Suprapubic skin (tissue), 4 donors: ENCODE data around the gene COL26A1. TPM values are rescaled to one million over a fixed set of nuclear protein-coding genes. Genes with fewer than 3 reads are reported as not detected.

Experiments used
- DNase-seq, 2 donors: peaks; one replicate each; pipeline ENCODE4 v3.0.0-alpha.2; 2019; ENCODE audit warnings: low spot score in 2 of 2
- H3K27ac ChIP-seq: fragments of 200-600 bp; sonication (generic); one replicate; pipeline ENCODE4 v1.5.1; 2019
- H3K27me3 ChIP-seq: fragments of 200-600 bp; sonication (generic); one replicate; pipeline ENCODE4 v1.5.1; 2019
- H3K36me3 ChIP-seq: fragments of 200-600 bp; sonication (generic); one replicate; pipeline ENCODE4 v1.5.1; 2019
- H3K4me1 ChIP-seq: fragments of 200-600 bp; sonication (generic); one replicate; pipeline ENCODE4 v1.5.1; 2019
- H3K4me3 ChIP-seq: fragments of 200-600 bp; sonication (generic); one replicate; pipeline ENCODE4 v1.5.1; 2019; ENCODE audit warnings: mild to moderate bottlenecking
- H3K9me3 ChIP-seq: fragments of 200-600 bp; sonication (generic); one replicate; pipeline ENCODE4 v1.5.1; 2019
- EP300 ChIP-seq: sonication (generic); formaldehyde crosslinking; IDR thresholded peaks from one replicate; pipeline ENCODE4 v1.6.1; 2017; ENCODE audit warnings: antibody characterized with exemption
- POLR2A ChIP-seq, 2 donors: fragments of 450-650 bp; IDR thresholded peaks; one replicate each; pipeline ENCODE4 v1.6.1; 2017; ENCODE audit warnings: antibody characterized with exemption in 2 of 2, mild to moderate bottlenecking in 2 of 2, moderate library complexity in 2 of 2
- POLR2AphosphoS5 ChIP-seq, 3 donors: sonication (generic); formaldehyde crosslinking; IDR thresholded peaks; one replicate each; pipeline ENCODE4 v1.6.1; 2017; ENCODE audit warnings: antibody characterized with exemption in 3 of 3
- WGBS: methylation state at CpG from one replicate; pipeline ENCODE4 v1.1.5; 2018; 5-methylcytosine and 5-hydroxymethylcytosine counted together
- total RNA-seq, 4 donors: library from RNA; depleted of rRNA; stranded (reverse); fragments of >200 nt; gene quantifications; one replicate each; pipeline ENCODE4 v1.1.0, GENCODE V29; 2016
- TF ChIP-seq, protein P1 (sequence below), 2 donors: fragments of 200-600 bp in 1 of 2; fragments of 450-650 bp in 1 of 2; sonication (generic) in 1 of 2; IDR thresholded peaks; one replicate each; pipeline ENCODE4 v1.5.1; 2016 to 2019; ENCODE audit warnings: antibody characterized with exemption in 2 of 2, mild to moderate bottlenecking in 1 of 2, moderate library complexity in 1 of 2

Gene COL26A1
- total RNA-seq, 4 donors from 2014 or later, result 1.1 TPM; not detected in 3

DNA sequence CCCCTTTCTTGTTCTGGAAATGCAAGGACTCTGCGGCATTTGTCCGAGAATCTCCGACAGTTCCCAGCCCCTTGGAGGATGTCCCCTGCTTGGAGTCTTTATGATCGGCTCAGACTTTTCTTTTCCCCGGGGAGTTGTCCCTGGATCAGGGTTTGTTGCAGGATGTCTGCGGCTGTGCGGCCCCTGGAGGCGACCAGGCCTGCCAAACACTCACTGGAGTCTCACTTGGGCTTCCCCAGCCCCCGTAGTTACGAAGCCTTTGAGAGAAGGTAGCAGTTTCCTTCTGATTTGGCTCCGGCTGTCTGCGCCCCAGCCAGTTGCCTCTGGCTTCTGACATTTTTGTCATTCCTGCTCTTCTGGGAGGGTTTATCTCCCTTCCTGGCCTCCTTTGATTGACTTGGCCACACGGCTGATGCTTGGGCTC lies 16.1 kb downstream of the COL26A1 start:
- 11% methylated on average over 11 of the region's 13 CpGs for WGBS
- Histone ChIP-seq H3K9me3 (no peaks in the 10 kb centered on the region), H3K4me3 (no peak overlapping the region), H3K27ac (no peak overlapping the region), H3K36me3 (no peaks in the 10 kb centered on the region), H3K27me3 (peaks cover 15% of the 10 kb centered on the region), H3K4me1 (peaks cover 3% of the 10 kb centered on the region)
- no peak for DNase-seq
- TF ChIP-seq POLR2A (IDR thresholded peaks at IDR 0.05) (no peak), EP300 (no peak), POLR2AphosphoS5 (IDR thresholded peaks at IDR 0.05) (no peak)
- TF ChIP-seq, protein P1, sequence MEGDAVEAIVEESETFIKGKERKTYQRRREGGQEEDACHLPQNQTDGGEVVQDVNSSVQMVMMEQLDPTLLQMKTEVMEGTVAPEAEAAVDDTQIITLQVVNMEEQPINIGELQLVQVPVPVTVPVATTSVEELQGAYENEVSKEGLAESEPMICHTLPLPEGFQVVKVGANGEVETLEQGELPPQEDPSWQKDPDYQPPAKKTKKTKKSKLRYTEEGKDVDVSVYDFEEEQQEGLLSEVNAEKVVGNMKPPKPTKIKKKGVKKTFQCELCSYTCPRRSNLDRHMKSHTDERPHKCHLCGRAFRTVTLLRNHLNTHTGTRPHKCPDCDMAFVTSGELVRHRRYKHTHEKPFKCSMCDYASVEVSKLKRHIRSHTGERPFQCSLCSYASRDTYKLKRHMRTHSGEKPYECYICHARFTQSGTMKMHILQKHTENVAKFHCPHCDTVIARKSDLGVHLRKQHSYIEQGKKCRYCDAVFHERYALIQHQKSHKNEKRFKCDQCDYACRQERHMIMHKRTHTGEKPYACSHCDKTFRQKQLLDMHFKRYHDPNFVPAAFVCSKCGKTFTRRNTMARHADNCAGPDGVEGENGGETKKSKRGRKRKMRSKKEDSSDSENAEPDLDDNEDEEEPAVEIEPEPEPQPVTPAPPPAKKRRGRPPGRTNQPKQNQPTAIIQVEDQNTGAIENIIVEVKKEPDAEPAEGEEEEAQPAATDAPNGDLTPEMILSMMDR (IDR thresholded peaks at IDR 0.05), result no peak

DNA sequence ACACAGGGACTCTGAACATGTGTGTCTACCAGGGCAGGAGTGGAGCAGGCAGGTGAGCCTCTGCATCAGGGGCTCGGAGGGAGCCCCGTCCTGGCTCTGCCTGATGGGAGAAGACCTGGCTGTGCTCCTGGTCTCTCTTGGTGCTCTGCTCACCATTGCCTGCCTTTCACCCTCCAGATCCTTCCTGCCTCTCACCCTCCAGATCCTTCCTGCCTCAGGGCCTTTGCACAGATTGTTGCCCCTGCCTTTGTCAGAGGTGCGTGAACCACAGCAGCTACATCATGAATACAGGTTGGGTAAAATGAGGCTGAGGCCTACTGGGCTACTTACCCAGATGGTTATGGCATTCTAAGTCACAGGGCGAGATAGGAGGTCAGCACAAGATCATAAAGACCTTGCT lies 16.6 kb downstream of the COL26A1 start:
- Histone ChIP-seq H3K9me3 (no peaks in the 10 kb centered on the region), H3K4me1 (no peaks in the 10 kb centered on the region), H3K4me3 (no peak overlapping the region), H3K27ac (no peak overlapping the region), H3K27me3 (peaks cover 11% of the 10 kb centered on the region), H3K36me3 (no peaks in the 10 kb centered on the region)
- 69% methylated on average over 3 of the region's 4 CpGs for WGBS
- no peak for TF ChIP-seq POLR2AphosphoS5 (IDR thresholded peaks at IDR 0.05)
- TF ChIP-seq, protein P1 (IDR thresholded peaks at IDR 0.05), result no peak
- no peak for TF ChIP-seq EP300
- no peak for TF ChIP-seq POLR2A (IDR thresholded peaks at IDR 0.05)
- DNase-seq, result no peak

DNA sequence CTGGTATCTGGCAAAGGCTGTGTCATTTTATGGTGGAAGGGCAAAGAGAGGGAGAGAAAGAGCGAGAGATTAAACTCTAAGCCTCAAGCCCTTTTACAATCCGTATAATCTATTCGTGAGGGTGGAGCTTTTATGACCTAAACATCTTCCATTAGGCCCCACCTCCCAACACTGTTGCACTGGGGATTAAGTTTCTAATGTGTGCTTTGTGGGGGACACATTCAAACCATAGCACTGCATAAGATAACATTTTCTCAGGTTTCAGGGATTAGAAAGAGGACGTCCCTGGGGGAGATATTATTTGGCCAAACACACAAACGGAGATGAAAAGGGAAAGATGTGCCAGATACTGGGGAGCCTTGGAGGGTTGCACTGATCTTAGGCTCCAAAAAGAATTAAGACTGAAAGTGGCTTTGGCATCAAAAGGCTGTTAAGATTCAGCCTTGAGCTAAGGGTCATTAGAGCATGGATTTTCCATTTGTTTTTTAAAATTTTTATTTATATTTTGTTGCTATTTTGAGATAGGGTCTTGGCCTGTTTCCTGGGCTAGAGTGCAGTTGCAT lies 19.0 kb downstream of the COL26A1 start:
- H3K36me3 ChIP-seq, result no peaks in the 10 kb centered on the region
- no peak for DNase-seq
- H3K4me3 ChIP-seq, result no peak overlapping the region
- peaks cover 4% of the 10 kb centered on the region for H3K27me3 ChIP-seq
- H3K4me1 ChIP-seq, result peaks cover 1% of the 10 kb centered on the region
- H3K9me3 ChIP-seq, result no peaks in the 10 kb centered on the region
- TF ChIP-seq POLR2AphosphoS5 (IDR thresholded peaks at IDR 0.05), result no peak
- TF ChIP-seq, protein P1 (IDR thresholded peaks at IDR 0.05), result no peak
- no peak for TF ChIP-seq EP300
- no peak for TF ChIP-seq POLR2A (IDR thresholded peaks at IDR 0.05)
- H3K27ac ChIP-seq, result no peak overlapping the region
- WGBS, result 76% methylated on average over 5 of the region's 5 CpGs

DNA sequence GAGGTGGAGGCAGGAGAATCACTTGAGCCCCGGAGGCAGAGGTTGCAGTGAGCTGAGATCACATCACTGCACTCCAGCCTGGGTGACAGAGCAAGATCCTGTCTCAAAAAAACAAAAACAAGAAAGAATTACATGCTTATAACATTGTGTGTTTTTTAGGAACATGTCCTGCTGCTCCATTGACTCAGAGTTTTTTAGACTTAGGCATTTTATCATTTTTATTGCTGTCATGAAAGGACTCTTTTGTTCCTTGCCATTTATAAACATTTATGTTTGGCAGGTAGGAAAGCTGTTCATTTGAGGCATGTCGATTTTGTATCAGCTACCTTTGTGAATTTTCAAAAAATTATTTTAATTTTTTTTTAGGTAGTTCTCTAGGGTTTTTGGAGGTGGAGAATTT lies 20.3 kb downstream of the COL26A1 start:
- WGBS, result 42% methylated on average over 2 of the region's 2 CpGs
- Histone ChIP-seq H3K4me1 (peaks cover 8% of the 10 kb centered on the region), H3K36me3 (no peaks in the 10 kb centered on the region), H3K27me3 (peaks cover 12% of the 10 kb centered on the region), H3K27ac (no peak overlapping the region), H3K4me3 (no peak overlapping the region), H3K9me3 (no peaks in the 10 kb centered on the region)
- TF ChIP-seq, protein P1 (IDR thresholded peaks at IDR 0.05), result no peak
- no peak for TF ChIP-seq EP300
- TF ChIP-seq POLR2AphosphoS5 (IDR thresholded peaks at IDR 0.05), result no peak
- no peak for TF ChIP-seq POLR2A (IDR thresholded peaks at IDR 0.05)
- DNase-seq, result no peak

DNA sequence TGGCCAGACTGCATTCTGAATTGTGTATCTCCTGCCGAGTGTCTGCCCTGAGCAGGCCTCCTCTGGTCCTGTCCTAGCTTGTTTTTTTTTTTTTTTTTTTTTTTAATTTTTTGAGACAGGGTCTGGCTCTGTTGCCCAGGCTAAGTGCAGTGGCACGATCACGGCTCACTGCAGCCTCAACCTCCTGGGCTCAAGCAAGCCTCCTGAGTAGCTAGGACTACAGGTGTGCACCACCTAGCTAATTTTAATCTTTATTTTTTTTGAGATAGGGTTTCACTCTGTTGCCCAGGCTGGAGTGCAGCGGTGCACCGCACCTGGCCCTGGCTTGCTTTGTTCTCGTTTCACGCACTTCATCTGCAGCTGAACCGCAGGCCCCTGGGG lies 23.5 kb downstream of the COL26A1 start:
- H3K36me3 ChIP-seq, result no peaks in the 10 kb centered on the region
- no peaks in the 10 kb centered on the region for H3K9me3 ChIP-seq
- H3K27me3 ChIP-seq, result peaks cover 25% of the 10 kb centered on the region
- no peak overlapping the region for H3K4me3 ChIP-seq
- no peak for DNase-seq
- TF ChIP-seq POLR2AphosphoS5 (IDR thresholded peaks at IDR 0.05) (no peak), EP300 (no peak)
- TF ChIP-seq, protein P1 (IDR thresholded peaks at IDR 0.05), result no peak
- WGBS, result 79% methylated on average over 8 of the region's 8 CpGs
- no peak overlapping the region for H3K27ac ChIP-seq
- peaks cover 8% of the 10 kb centered on the region for H3K4me1 ChIP-seq
